ENCODE measurements around the gene ATG16L1. TPM values are rescaled to one million over a fixed set of nuclear protein-coding genes. Genes with fewer than 3 reads are reported as not detected.

Gene ATG16L1
- total and polyA plus RNA-seq, 11 donors: 7.0 to 26.7 (median 15.8) TPM

GRCh38 chr2:233326500-233326899 lies 75.0 kb downstream of the ATG16L1 start:
- H3K27ac ChIP-seq: no peak overlapping the region
- H3K4me3 ChIP-seq: no peak overlapping the region
- WGBS, 4 donors: 91 to 97% (median 96%) methylated on average over 5 to 8 of the region's 8 CpGs
- DNase-seq: no peak
- no peak for ATAC-seq
- TF ChIP-seq POLR2A (IDR thresholded peaks at IDR 0.05) (no peak), CTCF (IDR thresholded peaks at IDR 0.05) (no peak)
- no peaks in the 10 kb centered on the region for H3K36me3 ChIP-seq
- H3K9me3 ChIP-seq: no peaks in the 10 kb centered on the region
- no peaks in the 10 kb centered on the region for H3K27me3 ChIP-seq
- intact Hi-C loops (cut with DNase I): no loop called here
- H3K4me1 ChIP-seq: peaks cover 0 to 14% (median 0%) of the 10 kb centered on the region in 12 donors

- ATAC-seq: no peak
- peaks cover 0 to 38% (median 0%) of the 10 kb centered on the region in 12 donors for H3K4me1 ChIP-seq
- no peak for DNase-seq
- no peaks in the 10 kb centered on the region for H3K9me3 ChIP-seq
- H3K27me3 ChIP-seq: no peaks in the 10 kb centered on the region
- no peak for TF ChIP-seq CTCF (IDR thresholded peaks at IDR 0.05)
- TF ChIP-seq POLR2A (IDR thresholded peaks at IDR 0.05): no peak
- H3K36me3 ChIP-seq: no peaks in the 10 kb centered on the region
- no peak overlapping the region for H3K27ac ChIP-seq
- intact Hi-C loops (cut with DNase I): no loop called here
- no peak overlapping the region for H3K4me3 ChIP-seq
- WGBS, 4 donors: 70 to 85% (median 73%) methylated on average over 4 of the region's 4 CpGs
Observed at GRCh38 chr2:233328922-233329321, 77.4 kb downstream of the ATG16L1 start.

GRCh38 chr2:233329489-233330135 lies 78.1 kb downstream of the ATG16L1 start:
- Histone ChIP-seq H3K27ac (no peak overlapping the region), H3K36me3 (no peaks in the 10 kb centered on the region), H3K4me3 (no peak overlapping the region), H3K4me1 (peaks cover 0 to 41% (median 0%) of the 10 kb centered on the region in 12 donors), H3K9me3 (no peaks in the 10 kb centered on the region), H3K27me3 (no peaks in the 10 kb centered on the region)
- intact Hi-C loops (cut with DNase I): no loop called here
- ATAC-seq (peak in 1 of 4 donors; percentile 10), DNase-seq (no peak)
- no peak for TF ChIP-seq POLR2A (IDR thresholded peaks at IDR 0.05)
- no peak for TF ChIP-seq CTCF (IDR thresholded peaks at IDR 0.05)
- WGBS, 4 donors: 58 to 66% (median 64%) methylated on average over 7 of the region's 7 CpGs

GRCh38 chr2:233331536-233331935 lies 80.1 kb downstream of the ATG16L1 start:
- DNase-seq (peak; percentile 57 to 73 (median 69)), ATAC-seq (peak; percentile 67 to 88 (median 77))
- H3K36me3 ChIP-seq: no peaks in the 10 kb centered on the region
- no peak for TF ChIP-seq CTCF (IDR thresholded peaks at IDR 0.05)
- TF ChIP-seq POLR2A (IDR thresholded peaks at IDR 0.05): no peak
- 70 to 73% (median 72%) methylated on average over 15 of the region's 15 CpGs for WGBS, 4 donors
- peak overlapping the region in 7 of 12 donors; percentile 11 to 95 (median 55) for H3K27ac ChIP-seq
- peaks cover 0 to 41% (median 0%) of the 10 kb centered on the region in 12 donors for H3K4me1 ChIP-seq
- intact Hi-C loops (cut with DNase I): no loop called here
- H3K27me3 ChIP-seq: no peaks in the 10 kb centered on the region
- H3K9me3 ChIP-seq: no peaks in the 10 kb centered on the region
- no peak overlapping the region for H3K4me3 ChIP-seq

All from heart left ventricle (tissue), 16 donors.